ENCODE measurements around the gene CSRNP3. TPM values are rescaled to one million over a fixed set of nuclear protein-coding genes. Genes with fewer than 3 reads are reported as not detected.

CSRNP3 gene
- total RNA-seq, 1 donor from 2014 or later: 1.6 TPM

- no peak overlapping the region for H3K4me3 ChIP-seq (ENCODE audit: low read depth, low read length)
- DNase-seq (ENCODE audit: low read depth): no peak
- TF ChIP-seq CTCF (conservative IDR thresholded peaks at IDR 0.05; ENCODE audit: low read depth, low read length): no peak
Observed at GRCh38 chr2:165466386-165466785, 3.1 kb upstream of the CSRNP3 start.

DNA sequence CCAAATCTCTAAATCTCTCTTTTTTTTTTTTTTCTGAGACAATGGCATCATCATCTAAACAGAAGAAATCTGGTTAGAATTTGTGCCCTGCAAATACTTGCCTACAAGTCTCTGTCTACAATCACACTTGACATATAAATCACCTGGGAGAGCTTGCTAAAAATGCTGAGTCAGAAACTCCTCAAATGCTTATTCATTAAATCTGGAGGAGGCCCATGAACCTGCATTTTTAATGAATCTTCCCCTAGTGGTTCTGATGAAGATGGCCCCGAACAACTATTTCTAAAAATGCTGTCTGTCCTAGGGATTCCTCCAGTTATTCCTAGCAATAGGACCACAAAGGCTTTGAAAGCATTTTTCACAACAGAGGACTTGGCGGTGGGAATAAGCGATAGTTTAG is 1.6 kb upstream of the CSRNP3 start:
- no peak overlapping the region for H3K4me3 ChIP-seq (ENCODE audit: low read depth, low read length)
- TF ChIP-seq CTCF (conservative IDR thresholded peaks at IDR 0.05; ENCODE audit: low read depth, low read length): no peak
- no peak for DNase-seq (ENCODE audit: low read depth)

DNA sequence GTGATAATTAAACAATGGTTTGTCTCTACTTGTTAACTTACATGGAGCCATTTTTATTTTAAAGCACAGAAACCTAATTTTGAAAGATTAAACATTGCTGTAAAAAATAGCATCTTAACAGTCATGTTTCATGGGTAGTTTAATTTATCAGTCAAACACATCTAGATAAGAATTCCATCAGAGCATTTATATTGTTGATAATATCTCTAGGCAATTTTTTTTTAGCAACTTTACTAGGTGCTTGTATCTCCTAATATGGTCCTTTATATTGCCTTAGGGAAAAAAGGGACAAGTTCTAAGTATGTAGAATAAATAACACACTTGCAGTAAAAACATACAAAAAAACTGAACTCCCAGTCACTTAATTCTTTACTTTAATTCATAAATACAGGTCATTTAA is 863 bp downstream of the CSRNP3 start:
- no peak for TF ChIP-seq CTCF (conservative IDR thresholded peaks at IDR 0.05; ENCODE audit: low read depth, low read length)
- peak overlapping the region; percentile 78 for H3K4me3 ChIP-seq (ENCODE audit: low read depth, low read length)
- no peak for DNase-seq (ENCODE audit: low read depth)

DNA sequence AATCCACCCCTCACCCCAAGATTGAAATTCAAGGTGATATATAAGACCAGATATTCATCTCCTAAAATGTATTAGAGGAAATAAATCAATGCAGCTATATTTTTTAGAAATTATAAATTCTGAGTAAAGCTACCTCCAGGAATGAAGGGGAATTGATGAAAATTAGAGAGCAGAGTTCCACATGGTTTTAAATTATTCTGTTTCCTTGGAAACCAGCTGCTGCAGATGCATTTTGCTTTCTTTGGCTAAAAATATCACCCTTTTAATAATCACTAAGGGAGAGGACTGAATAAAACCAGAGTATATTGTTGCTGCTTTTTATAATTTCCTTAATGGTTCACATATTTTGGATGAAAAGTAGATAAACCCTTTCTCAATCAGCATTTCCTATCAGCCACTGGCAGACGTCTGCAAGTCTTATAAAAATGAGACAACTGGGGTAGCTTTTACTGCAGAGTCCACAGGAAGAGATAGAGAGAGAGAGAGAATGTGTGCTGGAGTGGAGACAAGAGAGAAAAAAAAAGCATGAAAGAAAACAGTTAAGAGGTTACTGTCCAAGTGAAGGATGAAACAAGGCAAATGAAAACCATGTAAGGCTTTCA is 2.0 kb downstream of the CSRNP3 start:
- H3K4me3 ChIP-seq (ENCODE audit: low read depth, low read length): no peak overlapping the region
- no peak for DNase-seq (ENCODE audit: low read depth)
- no peak for TF ChIP-seq CTCF (conservative IDR thresholded peaks at IDR 0.05; ENCODE audit: low read depth, low read length)

GRCh38 chr2:165472922-165473321 is 3.4 kb downstream of the CSRNP3 start:
- no peak for DNase-seq (ENCODE audit: low read depth)
- H3K4me3 ChIP-seq (ENCODE audit: low read depth, low read length): no peak overlapping the region
- TF ChIP-seq CTCF (conservative IDR thresholded peaks at IDR 0.05; ENCODE audit: low read depth, low read length): no peak

DNA sequence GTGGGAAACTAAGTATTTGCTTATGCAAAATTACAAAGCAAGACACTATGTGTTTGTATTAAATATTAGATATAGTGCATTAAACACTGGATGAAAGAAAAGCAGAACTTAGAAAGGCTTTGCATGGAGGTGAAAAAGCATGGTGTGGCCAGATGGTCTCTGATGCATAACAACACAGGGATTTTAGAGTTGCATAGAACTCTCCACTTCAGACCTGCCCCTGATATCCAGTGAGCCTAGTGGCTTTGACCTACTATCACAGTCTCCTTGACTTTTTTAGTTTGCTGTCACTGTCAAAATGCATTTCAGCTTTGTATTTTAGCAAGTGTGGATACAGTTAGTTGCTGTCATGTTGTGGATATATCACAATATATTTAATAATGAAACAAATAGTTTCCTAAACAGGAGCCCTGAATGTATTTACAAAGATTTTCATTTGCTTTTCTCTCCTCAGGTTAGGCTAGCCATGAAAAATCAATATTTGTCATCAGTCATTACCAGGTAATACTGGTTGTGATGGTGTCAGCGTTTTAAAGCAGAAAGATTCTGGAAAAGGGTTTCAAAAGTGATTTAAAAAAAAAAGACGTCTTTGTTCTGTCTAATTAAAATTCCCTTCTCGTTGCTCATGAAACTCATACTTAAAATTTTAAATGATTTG is 5.2 kb downstream of the CSRNP3 start:
- no peak for TF ChIP-seq CTCF (conservative IDR thresholded peaks at IDR 0.05; ENCODE audit: low read depth, low read length)
- DNase-seq (ENCODE audit: low read depth): no peak

More for the DNA sequence above, 5.2 kb downstream of the CSRNP3 start:
- H3K4me3 ChIP-seq (ENCODE audit: low read depth, low read length): no peak overlapping the region

Measured in epithelial cell of proximal tubule (primary cell).